GM12878 (cell line): ENCODE data around the gene TNFAIP8L2.

Experiments
- GABPA ChIP-seq: IDR thresholded peaks from 2 replicates; pipeline ENCODE4 v1.6.1; 2014; ENCODE audit warnings: antibody characterized with exemption, low read depth, mild to moderate bottlenecking, inconsistent platforms
- MXI1 ChIP-seq: fragments of 150-350 bp; IDR thresholded peaks from 2 replicates; pipeline ENCODE4 v1.6.1; 2011; ENCODE audit warnings: low read depth, mild to moderate bottlenecking, inconsistent platforms, low read length, improper control_type of control experiment
- RAD21 ChIP-seq: IDR thresholded peaks from 2 replicates; pipeline ENCODE4 v1.6.1; 2011; ENCODE audit warnings: mild to moderate bottlenecking, low read depth, low read length, moderate library complexity; ENCODE audit not compliant: insufficient read depth

GRCh38 chr1:151175041-151175741 lies 18.7 kb downstream of the TNFAIP8L2 start:
- no peak for TF ChIP-seq GABPA
- no peak for TF ChIP-seq RAD21
- TF ChIP-seq MXI1, result no peak
